Fibroblast of skin of abdomen (primary cell): Measurements from ENCODE around the gene C5orf47. TPM values are rescaled to one million over a fixed set of nuclear protein-coding genes. Genes with fewer than 3 reads are reported as not detected.
A peak's percentile ranks its signal among the peaks of the same experiment; 100 is the strongest.

Experiments
- DNase-seq: peaks from one replicate; pipeline ENCODE4 v3.0.0-alpha.2; 2013
- polyA plus RNA-seq, 2 experiments: library from polyadenylated mRNA; unstranded; fragments of 120-200 nt; gene quantifications; one replicate each; pipeline ENCODE4 v1.2.1, GENCODE V29; 2013; ENCODE audit not compliant: insufficient read length in 2 of 2

The C5orf47 gene
- not detected for polyA plus RNA-seq (2013, experiment 1 of 2; ENCODE audit: insufficient read length)
- not detected for polyA plus RNA-seq (2013, experiment 2 of 2; ENCODE audit: insufficient read length)

- no peak for DNase-seq
These were observed at the start of gene C5orf47 for GRCh38 chr5:173988554-173989431. TSS of gene C5orf47 (plus strand) at chr5:173989170. CDS start at chr5:173989264, 94 bp downstream.

GRCh38 chr5:173940269-173940668 is 48.7 kb upstream of the C5orf47 start:
- DNase-seq: no peak

- DNase-seq: no peak
These were observed 47.9 kb upstream of the C5orf47 start for GRCh38 chr5:173941102-173941501.

- DNase-seq: no peak
These were observed 47.1 kb upstream of the C5orf47 start for GRCh38 chr5:173941758-173942401.

DNA sequence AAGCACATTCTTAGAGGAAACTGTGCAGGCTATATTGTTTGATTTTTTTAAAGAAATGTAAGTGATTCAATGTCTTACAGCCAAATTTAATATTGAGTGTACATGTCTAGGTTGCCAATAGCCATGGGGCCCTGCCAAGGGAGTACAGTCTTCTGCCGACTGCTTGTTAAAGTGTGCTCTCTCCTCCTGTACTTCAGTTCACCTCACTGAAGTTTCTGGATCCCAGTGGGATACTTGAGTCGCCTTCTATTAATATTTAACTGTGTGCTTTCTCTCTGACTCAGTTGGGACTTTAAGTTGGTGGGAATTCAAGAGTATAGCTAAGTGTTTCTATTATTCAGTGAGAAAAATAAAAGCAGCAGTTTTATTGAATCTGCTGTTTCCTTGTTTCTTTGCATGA is 44.5 kb upstream of the C5orf47 start:
- DNase-seq: no peak

DNA sequence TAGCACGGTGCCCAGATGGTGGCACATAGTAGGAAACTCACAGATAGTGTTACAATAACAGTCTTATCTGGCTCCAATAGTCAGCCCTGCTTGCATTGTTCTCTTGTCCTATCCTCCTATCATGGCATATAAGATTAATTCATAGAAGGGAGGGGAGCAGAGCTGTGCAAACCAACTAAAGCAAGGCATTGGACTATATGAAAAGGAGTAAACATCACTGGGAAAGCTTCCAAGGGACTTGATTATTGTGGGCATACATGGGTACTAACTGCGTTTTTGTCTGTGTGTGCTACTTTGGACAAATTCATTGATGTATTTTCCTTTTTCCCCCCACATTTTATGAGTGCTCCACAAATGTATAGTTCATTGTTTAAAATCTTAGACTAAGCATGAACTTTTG is 43.8 kb upstream of the C5orf47 start:
- no peak for DNase-seq

DNA sequence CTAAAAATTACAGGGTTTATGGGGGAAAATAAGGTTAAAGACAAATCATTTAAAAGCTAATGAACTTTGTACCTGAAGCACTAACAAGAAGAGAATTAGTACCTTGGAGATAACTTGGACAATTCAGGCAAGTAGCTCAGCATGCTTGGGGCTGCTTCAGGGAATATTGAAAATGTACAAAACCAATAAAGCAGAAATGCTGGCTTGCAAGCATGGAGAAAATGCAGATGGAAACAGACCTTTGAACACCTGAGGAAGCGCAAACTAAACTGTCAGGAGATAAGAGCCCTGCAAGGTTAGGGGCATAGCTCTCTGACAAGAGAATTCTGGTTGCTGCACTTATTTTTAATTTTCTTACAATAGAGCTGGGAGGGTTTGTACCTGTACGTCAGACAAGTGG is 42.6 kb upstream of the C5orf47 start:
- no peak for DNase-seq

DNA sequence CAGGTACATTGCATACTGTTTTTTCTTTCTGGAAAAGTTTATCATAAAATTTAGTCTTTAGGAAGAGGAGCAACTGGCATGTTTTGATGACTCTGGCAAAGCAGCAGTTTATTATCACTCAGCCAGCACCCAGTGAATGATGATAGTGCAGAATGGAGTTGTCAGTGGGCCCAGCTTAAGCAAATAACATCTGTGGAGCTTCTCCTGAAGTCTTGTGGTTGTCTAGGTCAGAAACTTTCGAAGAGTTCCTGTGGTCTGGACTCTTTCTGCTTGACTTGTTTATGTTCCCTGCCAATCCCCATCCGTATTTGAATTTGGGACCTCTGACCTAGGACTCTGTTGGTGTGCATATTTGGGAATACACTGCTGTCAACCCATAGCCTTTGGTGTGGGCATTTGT is 38.1 kb upstream of the C5orf47 start:
- no peak for DNase-seq

- no peak for DNase-seq
These were observed 35.4 kb upstream of the C5orf47 start for GRCh38 chr5:173953528-173954090.

DNA sequence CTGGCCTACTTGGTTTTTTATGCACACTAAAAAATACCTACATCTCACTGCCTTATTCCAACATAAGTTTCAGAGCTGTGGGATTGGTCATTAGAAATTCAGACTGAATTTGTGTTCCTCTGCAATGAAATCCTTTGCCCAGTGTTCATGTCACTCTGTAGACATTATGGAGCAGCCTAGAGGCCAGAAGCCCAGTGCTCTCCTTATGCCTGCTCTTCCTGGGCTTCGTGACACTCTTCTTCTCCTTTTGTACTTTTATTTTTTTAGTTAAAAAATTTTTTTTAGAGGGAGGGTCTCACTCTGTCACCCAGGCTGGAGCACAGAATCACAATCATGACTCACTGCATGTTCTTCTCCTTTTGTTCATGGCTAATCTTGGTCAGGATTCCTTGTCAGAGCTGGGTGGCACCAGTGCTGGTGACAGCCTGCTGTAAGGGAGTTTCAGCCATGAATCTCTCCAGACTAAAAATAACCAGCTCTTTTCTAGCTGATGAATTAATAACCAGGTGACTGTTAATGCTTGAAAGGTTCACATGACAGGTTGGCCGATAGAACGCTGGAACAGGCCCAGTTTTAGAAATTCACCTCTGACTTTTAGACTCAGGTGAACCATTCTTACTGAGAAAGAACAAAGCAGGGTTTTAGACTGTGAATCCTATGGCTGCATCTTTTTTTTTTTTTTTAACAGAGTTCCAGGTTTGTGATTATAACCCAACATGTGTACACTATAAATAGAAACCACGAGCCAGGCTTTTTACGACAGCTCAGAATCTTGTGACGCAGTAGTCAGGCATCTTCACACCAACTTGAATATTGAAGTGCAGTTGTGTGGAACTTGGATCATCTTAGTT is 34.1 kb upstream of the C5orf47 start:
- peak; percentile 55 for DNase-seq

DNA sequence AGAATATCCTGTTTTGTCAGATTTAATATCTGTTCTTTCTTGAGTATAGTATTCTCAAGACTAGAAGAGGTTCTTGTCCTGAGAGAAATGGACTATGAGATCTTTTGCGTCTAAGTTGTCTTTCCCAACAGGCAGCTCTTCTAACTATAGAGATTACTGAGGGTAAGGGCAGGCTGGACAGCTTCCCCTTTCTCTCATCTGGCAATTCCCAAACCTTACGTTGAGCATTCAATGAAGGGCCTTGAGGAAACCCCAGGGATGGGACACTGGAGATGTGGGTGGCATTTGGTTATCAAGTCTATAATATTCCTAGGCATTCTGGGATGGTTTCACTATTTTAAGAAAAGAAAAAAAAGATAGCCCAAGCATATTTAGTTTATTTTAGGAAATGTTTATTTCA is 28.0 kb upstream of the C5orf47 start:
- DNase-seq: no peak

DNA sequence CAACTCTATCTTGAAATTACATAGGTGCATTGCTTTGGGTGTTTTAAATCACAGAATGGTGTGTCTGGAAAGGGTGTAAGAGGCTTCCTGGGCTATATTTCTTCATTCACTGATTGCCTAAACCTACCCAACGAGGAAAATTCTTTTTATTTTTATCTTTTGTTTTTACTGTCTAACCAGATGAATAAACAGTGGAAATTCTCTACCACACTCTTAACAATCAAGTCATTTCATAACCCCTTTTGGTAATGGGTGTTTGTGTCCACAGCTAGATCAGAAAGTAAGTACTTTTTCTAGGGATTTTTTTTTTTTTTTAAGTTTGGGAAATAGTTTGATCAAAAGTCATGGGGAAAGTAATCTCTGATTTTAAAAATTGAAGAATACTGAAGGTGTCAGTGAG is 27.6 kb upstream of the C5orf47 start:
- DNase-seq: no peak

GRCh38 chr5:173962436-173962972 is 26.5 kb upstream of the C5orf47 start:
- no peak for DNase-seq

GRCh38 chr5:173963182-173963838 is 25.7 kb upstream of the C5orf47 start:
- peak; percentile 55 for DNase-seq

GRCh38 chr5:173963867-173964441 is 25.0 kb upstream of the C5orf47 start:
- DNase-seq: no peak

DNA sequence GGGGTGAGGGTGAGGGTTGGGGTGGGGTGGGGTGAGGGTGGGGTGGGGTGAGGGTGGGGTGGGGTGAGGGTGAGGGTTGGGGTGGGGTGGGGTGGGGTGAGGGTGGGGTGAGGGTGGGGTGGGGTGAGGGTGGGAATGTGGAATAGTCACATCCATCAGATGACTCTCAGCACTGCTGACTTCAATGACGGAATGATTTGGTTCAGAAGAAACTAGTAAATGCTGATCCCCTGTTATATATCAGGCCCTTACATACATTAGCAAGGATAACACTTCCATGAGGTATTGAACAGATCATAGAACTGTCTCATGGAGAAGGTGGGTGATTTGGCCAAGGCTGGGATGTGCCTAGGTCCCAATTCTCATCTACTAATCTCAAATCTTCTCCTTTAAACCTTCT is 24.5 kb upstream of the C5orf47 start:
- DNase-seq: no peak

GRCh38 chr5:173967241-173967640 is 21.7 kb upstream of the C5orf47 start:
- DNase-seq: no peak

GRCh38 chr5:173968154-173968797 is 20.7 kb upstream of the C5orf47 start:
- no peak for DNase-seq

DNA sequence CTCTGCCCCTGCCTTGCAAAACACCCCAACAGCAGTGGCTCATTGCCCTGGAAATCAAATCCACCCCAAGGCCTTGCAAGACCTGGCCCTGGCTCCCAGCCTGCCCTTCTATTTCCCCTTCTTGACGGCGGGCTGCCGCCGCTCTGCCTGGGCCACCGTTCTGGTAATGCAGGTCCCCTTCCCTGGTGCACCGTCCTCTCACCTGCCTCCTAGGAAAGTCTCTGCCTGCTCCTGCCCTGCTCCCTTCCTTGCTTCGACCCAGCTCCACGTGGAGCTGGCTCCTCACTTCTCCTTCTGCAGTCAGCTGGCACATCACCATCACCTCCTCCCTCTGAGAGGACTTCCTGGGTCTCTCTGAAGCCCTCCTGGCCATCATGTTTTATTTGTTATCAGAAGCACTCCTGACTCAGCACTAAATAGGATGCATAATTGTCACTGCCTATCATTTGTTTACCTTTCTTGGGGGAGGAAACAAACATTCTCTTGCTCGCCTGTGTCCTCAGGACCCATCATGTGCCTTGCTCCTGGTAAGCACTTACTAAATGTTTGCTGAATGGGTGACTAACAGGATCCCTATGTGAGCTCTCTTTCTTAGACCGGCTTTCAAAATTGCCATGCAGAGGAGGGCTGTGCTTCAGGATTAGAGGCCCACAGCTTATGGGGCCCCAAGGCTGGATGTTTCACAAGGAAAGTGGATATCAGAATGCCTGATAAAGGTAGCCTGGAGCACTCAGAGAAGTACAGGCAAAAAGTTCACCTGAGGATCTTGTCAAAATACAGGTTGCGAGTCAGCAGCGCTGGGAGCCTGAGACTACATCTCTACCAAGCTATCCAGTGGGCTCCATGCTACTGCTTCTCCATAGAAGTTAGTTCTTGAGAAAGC is 19.6 kb upstream of the C5orf47 start:
- DNase-seq: peak; percentile 30
